Measurements from ENCODE around the gene REV3L. TPM values are rescaled to one million over a fixed set of nuclear protein-coding genes. Genes with fewer than 3 reads are reported as not detected.
"Not testable (repeated sequence)": the region's sequence is repeated elsewhere in the genome, so short reads cannot be mapped to it uniquely, and the experiment has no call there.

REV3L gene, protein sequence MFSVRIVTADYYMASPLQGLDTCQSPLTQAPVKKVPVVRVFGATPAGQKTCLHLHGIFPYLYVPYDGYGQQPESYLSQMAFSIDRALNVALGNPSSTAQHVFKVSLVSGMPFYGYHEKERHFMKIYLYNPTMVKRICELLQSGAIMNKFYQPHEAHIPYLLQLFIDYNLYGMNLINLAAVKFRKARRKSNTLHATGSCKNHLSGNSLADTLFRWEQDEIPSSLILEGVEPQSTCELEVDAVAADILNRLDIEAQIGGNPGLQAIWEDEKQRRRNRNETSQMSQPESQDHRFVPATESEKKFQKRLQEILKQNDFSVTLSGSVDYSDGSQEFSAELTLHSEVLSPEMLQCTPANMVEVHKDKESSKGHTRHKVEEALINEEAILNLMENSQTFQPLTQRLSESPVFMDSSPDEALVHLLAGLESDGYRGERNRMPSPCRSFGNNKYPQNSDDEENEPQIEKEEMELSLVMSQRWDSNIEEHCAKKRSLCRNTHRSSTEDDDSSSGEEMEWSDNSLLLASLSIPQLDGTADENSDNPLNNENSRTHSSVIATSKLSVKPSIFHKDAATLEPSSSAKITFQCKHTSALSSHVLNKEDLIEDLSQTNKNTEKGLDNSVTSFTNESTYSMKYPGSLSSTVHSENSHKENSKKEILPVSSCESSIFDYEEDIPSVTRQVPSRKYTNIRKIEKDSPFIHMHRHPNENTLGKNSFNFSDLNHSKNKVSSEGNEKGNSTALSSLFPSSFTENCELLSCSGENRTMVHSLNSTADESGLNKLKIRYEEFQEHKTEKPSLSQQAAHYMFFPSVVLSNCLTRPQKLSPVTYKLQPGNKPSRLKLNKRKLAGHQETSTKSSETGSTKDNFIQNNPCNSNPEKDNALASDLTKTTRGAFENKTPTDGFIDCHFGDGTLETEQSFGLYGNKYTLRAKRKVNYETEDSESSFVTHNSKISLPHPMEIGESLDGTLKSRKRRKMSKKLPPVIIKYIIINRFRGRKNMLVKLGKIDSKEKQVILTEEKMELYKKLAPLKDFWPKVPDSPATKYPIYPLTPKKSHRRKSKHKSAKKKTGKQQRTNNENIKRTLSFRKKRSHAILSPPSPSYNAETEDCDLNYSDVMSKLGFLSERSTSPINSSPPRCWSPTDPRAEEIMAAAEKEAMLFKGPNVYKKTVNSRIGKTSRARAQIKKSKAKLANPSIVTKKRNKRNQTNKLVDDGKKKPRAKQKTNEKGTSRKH (N-terminal part only)
- total RNA-seq (2014; rRNA removed; shearing (Covaris generic)), result 7.8 and 12.1 TPM in 2 replicates

DNA sequence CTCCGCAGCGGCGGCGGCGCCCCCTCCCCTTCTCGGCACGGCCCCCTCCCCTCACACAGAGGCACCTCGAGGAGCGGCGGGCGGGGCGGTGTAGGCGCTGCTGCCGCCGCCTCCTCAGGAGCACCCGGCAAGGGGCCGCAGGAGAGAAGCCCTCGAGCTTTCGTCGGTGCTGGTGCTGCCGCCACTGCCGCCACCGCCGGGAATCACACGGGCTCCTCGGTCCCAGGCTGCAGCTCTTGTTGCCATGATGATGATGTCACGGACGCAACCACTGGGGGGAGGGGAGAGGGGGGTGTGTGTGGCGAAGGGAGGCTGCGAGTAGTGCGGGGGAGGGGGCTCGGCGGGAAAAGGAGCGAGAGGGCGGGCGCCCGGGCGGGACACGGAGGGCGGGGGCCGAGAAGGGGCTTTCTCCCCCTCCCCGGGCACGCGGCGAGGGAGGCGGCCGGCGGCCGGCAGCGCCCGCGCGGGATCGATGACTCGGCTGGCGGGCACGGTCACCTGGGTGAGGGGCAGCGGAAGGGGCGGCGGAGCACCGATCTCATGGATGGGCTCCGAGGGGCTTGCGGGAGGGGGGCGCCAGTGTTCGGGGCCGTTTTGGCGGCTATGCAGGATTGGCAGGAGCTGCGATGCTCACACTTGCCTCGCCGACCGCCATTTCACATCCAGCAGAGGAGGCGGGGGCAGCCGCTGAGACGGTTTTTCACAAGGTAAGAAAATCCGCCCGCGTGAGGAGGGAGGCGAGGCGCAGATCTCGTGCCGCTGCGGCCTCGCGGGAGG, at the start of gene REV3L:
Gene REV3L (minus strand): TSS at position 260 of the 777 bp plus-strand sequence. CDS start 330 bp downstream, outside the sequence.
- DNase-seq (ENCODE audit: low read depth), result peak; percentile 94

DNA sequence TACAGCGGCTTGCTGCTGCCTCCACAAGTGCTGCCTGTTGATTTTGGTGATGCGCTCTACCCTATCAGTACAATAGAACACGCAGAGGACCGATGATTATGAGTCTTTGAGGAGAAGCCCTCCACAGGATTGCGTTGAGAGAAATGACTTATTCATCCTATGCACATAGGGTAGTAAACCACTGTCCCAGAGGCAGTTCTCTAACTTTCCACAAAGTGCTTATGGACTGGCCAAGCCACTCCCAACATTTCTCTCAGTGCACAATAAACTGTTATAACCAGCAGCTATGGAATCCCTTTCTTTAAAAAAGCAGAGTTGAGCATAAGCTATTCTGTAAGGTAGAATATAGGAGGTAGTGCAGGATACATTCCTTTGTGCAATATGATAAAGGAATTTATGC, 48.2 kb upstream of the REV3L start:
- DNase-seq (ENCODE audit: low read depth), result no peak

DNA sequence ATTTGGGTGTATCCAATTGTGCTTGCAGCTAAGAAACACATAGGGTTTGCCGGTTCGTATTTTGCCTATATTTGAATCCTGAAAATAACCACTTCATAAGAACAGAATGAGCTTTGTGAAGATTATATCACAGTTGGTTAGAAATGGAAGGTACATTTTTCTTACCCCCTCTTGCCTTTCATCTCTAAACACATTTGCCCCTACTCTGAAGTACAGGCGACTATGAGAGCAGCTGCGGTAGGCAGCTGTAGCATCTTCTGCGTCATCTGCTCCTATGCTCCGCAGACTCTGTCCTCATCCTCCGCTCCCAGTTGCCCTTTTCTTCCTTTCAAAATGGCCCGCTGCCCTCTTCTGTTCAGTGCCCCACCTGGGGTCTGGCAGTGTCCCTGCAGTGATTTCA, 47.6 kb upstream of the REV3L start:
- no peak for DNase-seq (ENCODE audit: low read depth)

DNA sequence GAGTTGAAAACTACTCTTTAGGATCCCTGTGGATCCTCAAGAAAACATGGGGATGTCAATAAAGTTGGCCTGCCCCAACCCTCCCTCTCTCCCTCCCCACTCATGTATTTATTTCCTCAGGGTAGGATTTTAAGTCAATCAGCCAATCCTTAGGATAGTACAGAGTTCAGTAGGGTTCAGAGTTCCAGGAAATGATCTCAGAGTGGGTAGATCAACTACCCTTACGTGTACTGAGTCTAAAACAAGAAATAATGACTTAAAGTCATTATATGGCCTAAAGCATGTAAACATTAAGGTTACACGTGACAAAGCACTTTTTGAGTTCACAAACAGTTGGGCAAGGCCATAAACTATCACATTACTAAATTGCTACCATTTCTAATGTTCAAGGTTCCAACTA, 47.2 kb upstream of the REV3L start:
- DNase-seq (ENCODE audit: low read depth), result no peak

DNA sequence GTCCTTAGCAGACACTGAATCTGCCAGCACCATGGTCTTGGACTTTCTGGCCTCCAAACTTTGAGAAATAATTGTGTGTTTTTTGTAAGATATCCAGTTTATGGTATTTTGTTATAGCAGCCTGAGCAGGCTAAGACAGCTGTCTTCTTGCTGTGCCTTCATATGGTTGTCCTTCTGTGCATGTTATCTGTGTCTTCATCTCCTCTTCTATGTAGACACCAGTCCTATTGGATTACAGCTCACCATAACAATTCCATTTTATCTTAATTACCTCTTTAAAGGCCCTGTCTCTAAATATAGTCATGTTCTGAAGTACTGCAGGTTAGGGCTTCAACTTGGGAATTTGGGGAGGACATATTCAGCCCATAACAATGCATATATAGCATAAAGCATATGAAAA, 44.3 kb upstream of the REV3L start:
- no peak for DNase-seq (ENCODE audit: low read depth)

DNA sequence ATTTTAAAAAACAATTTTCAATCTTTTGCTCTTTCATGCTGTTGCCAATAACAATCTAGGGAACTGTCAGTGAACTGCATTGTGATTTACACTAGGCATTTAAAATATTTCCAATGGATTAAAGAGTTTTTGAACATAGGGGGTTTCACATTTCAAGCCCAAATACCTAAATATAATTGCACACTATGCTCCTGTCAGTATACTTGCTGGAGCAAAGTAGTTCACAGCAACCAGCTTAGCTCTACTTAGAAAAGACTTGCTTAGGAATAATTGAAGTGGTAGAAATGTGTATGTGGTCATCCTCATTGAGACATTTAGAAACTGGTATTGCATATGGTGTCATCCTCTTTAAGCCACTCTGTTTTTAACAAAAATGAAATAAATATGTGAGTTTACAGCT, 41.7 kb upstream of the REV3L start:
- DNase-seq (ENCODE audit: low read depth), result no peak

DNA sequence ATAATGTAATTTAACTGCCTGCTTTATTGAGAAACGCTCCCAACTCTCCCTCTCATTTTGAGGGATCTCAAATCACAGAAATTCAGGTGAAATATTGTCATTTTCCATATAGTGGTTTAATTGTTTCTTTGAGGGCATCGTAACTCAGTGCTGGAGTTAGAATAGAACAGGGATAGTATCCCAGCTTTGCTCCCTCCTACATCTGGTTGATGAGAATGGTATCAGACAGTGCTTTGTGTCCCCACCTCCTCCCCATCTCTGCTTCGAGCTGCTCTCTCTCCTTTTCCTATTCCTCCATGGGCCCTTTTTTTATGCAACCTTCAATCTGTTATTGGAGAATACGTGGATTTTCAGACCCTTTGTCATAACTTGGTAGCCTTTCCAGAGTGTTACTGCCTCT, 41.2 kb upstream of the REV3L start:
- no peak for DNase-seq (ENCODE audit: low read depth)

DNA sequence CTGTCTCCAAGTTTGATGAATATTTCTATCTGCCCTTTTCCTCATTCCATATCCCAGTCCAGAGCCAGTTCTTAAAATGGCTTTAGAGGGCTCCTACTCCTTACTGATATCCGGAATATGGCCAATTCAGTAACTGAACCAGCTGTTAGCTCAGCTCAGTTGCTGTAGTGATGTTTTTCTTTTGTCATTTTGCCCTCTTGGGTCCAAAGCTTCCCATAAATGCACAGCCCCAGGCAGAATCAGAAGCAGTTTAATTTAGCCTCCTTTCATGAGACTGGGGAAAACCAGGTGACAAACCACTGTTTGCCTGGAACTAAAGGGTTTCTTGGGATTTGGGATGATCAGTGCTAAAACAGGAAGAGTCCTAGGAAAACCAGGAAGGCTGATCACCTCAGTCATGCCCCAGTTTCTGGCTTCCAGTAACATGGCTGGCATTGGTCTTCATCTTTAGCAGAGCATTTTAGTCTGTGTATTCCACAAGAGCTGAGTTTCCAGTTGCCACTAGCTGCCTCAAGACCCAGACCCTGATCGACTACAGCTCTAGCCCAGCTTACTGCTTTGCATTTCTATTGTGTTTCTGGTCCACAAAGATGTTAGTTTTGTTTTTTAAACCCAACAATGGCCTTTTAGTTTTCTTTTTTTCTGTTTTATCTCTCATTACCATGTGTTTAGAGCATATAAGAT, 40.6 kb upstream of the REV3L start:
- DNase-seq (ENCODE audit: low read depth), result no peak

DNA sequence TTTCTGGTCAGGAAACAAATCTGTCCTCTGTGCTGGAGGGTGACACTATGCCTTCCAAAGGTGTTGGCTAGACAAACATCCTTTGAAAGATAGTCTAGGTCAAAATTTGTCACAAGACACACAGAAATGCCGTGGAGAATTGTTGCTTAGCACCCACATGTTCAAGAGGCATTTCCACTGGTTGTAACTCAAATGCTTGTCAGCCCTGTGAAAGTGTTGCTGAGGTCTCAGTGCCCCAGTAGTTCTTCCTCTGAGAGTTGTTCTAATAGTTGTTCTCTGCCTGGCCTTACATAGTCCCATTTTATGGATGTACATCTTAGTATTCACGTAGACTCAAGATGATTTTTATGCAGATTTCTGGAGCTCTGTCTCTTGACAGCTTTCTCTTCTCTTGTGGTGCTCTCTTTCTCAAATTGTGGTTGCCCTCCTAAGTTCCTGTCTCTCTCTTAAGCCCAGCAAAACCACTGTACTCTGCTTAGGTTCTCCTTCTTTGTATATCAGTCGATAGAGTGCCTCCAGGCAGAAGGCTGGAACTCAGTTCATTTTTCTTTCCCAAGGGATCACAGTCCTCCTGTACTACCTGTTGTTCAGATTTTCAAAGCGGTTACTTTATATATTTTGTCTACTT, 39.5 kb upstream of the REV3L start:
- DNase-seq (ENCODE audit: low read depth), result no peak

DNA sequence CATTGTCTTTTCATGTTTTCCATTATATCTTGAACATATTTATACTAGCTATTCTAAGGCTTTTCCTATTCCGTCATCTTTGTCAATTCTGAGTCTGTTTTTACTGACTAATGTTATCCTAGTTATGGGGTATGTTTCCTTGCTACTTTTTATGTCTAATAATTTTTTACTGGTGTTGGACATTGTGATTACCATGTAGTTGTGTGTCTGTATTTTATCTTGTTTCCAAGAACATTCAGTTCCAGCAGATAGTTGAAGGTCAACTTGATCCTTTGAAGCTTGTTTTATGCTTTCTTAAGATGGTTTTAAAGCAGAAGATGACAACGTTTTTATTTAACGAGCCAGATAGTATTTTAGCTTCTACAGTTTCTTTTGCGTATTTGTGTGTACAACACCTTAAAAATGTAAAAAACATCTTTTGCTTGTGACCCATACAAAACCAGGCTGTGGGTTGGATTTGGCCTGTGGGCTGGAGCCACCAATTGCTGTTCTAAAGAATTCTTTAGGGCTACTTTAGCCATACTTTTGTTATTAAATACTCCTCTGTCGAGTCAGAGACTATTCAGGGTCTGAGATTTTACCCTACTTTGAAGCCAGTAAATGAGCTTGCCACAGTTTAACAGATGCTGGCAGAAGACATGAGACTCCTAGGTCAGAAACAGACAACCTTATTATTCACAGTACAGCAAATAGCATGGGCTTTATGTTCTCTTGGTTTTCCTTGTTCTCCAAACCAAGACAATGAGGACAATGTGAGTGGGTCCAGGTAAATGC, 38.7 kb upstream of the REV3L start:
- no peak for DNase-seq (ENCODE audit: low read depth)

DNA sequence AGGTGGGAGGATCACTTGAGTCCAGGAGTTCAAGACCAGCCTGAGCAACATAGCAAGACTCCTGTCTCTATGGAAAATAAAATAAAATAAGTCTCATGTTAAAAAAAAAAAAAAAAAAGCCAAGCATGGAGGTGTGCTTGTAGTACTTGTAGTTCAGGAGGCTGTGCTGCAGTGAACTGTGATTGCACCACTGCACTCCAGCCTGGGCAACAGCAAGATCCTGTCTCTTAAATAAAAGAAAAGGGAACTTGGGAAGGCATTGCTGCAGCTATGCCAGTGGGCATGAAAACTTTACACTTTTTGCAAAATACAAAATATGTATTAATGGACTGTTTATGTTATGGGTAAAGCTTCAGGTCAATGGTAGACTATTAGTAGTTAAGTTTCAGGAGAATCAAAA, 37.5 kb upstream of the REV3L start:
- DNase-seq (ENCODE audit: low read depth), result no peak

DNA sequence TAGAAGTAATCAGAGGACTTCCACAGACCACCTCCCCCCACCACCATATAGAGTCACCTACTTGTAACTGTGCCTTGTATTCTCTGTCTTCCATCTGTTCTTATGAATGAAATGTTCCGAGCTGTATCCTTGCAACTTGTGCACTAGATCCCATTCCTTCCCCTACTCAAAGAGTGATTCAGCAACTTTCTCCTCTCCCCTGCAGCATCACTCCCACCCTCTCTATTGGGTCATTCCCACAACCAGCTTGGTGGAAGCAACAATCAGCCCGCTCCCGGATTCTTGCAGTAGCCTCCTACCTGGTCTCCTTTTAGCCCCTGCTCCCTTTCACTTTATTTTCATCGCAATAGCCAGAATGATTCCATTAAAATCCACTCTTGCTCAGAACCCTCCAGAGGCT, 34.9 kb upstream of the REV3L start:
- no peak for DNase-seq (ENCODE audit: low read depth)

DNA sequence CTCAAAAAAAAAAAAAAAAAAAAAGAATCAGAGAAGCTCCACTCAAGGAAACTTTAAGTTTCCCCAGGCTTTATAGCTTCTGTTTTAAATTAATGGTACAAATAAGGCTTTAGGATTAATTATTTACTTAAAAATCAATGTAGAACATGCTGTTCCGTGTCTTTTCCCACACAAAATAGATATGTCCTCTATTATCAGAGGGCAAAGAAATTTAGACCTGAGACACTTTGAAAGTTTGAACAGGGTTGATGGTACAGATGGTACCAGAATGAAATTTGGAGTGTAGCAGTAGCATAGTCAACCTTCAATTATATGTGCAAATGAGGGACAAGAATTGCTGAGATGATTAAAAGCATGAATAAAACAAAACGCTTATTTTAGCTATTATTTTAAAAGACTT, 32.2 kb upstream of the REV3L start:
- DNase-seq (ENCODE audit: low read depth), result no peak

DNA sequence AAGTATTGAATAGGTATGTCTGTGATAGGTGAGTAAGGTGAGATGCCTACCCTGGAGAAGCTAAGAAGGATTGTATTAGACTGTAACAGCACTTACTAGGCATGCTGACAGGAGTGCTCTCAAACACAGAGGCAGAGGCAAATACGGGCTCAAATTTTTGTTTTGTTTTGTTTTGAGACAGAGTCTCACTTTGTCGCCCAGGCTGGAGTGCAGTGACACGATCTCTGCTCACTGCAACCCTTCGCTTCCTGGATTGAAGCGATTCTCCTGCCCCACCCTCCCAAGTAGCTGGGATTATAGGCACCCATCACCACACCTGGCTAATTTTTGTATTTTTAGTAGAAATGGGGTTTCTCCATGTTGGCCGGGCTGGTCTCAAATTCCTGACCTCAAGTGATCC, 31.5 kb upstream of the REV3L start:
- not testable (repeated sequence) for DNase-seq (ENCODE audit: low read depth)

DNA sequence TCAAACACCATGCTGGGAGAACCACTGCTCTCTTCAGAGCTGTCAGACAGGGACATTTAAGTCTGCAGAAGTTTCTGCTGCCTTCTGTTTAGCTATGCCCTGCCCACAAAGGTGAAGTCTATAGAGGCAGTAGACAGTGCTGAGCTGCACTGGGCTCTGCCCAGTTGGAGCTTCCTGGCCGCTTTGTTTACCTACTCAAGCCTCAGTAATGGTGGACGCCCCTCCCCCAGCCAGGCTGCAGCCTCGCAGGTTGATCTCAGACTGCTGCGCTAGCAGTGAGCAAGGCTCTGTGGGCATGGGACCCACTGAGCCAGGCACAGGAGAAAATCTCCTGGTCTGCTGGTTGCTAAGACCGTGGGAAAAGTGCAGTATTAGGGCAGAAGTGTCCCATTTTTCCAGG, 24.2 kb upstream of the REV3L start:
- DNase-seq (ENCODE audit: low read depth), result not testable (repeated sequence)

DNA sequence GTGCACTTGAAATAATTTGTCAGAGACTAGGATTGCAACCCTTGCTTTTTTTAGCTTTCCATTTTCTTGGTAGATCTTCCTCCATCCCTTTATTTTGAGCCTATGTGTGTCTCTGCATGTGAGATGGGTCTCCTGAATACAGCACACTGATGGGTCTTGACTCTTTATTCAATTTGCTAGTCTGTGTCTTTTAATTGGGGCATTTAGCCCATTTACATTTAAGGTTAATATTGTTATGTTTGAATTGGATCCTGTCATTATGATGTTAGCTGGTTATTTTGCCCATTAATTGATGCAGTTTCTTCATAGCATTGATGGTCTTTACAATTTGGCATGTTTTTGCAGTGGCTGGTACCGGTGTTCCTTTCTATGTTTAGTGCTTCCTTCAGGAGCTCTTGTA, 22.5 kb upstream of the REV3L start:
- DNase-seq (ENCODE audit: low read depth), result not testable (repeated sequence)

DNA sequence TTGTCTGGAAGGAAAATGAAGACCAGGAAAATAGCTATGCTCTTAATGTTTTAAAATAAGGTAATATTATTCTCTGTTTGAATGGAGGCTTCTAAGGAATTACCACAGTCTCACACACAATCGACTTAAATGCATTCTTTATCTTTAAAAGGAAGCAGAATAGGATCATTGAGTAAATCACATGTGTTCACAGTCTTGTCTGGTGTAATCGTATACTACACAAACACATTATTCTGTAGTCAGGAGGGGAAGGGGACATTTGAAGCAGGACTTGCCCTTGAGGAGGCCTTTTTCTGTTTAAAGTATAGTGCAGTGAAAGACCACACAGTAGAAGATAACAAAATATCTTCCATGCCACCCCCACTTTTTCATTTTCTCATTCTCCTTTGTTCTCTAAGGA, 20.6 kb upstream of the REV3L start:
- peak; percentile 23 for DNase-seq (ENCODE audit: low read depth)

DNA sequence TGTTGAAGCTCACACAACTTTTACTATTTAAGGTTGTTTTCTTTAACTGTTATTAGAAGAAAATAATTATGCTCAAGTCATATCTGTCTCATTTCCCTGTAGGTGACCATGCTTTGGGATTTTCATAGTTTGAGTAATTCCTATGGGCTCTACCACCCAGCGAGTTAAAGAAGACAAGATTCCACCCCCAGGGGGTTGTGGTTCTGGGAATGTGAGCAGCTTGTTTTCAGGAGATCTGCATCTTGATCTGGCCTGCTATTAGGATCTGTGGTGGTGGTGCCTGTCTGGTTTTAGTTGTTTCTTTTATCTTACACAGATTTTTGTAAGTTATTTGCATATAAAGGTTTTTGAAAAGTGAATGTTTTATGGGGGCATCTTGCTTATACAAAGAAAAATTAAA, 20.2 kb upstream of the REV3L start:
- peak; percentile 76 for DNase-seq (ENCODE audit: low read depth)

DNA sequence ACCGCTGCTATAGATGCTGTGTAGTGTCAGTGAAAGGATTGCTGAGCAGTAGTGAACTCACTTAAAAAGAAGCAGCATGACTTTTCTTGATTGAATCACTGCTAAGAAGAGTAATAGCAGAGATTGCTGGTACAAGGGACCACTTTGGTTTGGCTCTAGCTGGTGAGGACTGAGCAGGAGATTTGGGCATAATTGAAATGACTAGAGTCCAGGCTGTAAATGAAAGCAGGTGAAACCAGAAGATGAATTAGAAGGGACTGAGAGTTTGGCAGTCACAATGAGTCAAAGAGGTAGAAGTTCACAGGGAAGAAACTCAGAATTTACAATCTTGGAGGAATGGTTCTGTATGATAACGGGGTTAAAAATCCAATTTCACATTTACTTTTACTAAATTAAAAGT, 19.1 kb upstream of the REV3L start:
- DNase-seq (ENCODE audit: low read depth), result no peak

All from Daoy (cell line).